ENCODE data around the gene IMMP2L. TPM values are rescaled to one million over a fixed set of nuclear protein-coding genes. Genes with fewer than 3 reads are reported as not detected.
"Not testable (repeated sequence)": the region's sequence is repeated elsewhere in the genome, so short reads cannot be mapped to it uniquely, and the experiment has no call there.

IMMP2L gene
- total RNA-seq, 1 donor from 2014 or later, result 21.5 TPM

DNA sequence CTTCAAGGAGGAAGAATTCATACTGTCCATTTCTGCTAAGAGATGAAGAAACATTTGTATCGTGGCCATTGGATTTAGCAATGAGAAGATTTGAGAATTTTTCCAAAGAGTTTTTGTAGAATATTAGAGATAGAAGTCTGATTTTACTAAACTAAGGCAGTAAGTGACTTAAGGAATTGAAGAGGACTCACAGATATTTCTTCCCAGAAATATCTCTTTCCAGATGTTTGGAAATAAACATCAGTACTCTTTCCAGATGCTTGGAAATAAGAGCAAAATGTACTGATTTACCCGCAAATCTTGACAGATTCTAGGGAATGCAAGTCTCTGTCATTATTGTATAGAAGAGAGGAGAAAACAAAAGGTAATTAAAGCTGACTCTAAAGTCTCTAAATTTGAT, 91.3 kb downstream of the IMMP2L start:
- no peaks in the 10 kb centered on the region for H3K36me3 ChIP-seq

GRCh38 chr7:111469894-111470293, 92.4 kb downstream of the IMMP2L start:
- H3K9me3 Mint-ChIP-seq; H3K4me3 Mint-ChIP-seq; H3K4me1 ChIP-seq; H3K27ac Mint-ChIP-seq; H3K36me3 Mint-ChIP-seq; H3K9ac ChIP-seq; H3K36me3 ChIP-seq; H3F3A ChIP-seq (ENCODE audit: low read depth); H3K4me1 Mint-ChIP-seq; H3K27me3 Mint-ChIP-seq (ENCODE audit: insufficient read depth, low read depth); H4K20me1 ChIP-seq (ENCODE audit: low read depth); H3K27ac ChIP-seq; H3K4me2 ChIP-seq; H3K27me3 ChIP-seq; DNase-seq (ENCODE audit: low spot score); H3K9me3 ChIP-seq (ENCODE audit: low read depth); H2AFZ ChIP-seq (replicated peaks); H3K79me2 ChIP-seq (ENCODE audit: low read depth); H3K4me3 ChIP-seq: not testable (repeated sequence)

More for the DNA sequence above, 91.3 kb downstream of the IMMP2L start:
- peaks cover 5% of the 10 kb centered on the region for H3K9me3 Mint-ChIP-seq
- Histone ChIP-seq H3K27me3 (no peaks in the 10 kb centered on the region), H3K4me2 (no peak overlapping the region), H4K20me1 (ENCODE audit: low read depth) (no peaks in the 10 kb centered on the region), H2AFZ (replicated peaks) (no peak overlapping the region), H3F3A (ENCODE audit: low read depth) (no peaks in the 10 kb centered on the region), H3K9ac (no peak overlapping the region), H3K9me3 (ENCODE audit: low read depth) (no peaks in the 10 kb centered on the region), H3K27ac (no peak overlapping the region), H3K4me3 (no peak overlapping the region), H3K79me2 (ENCODE audit: low read depth) (no peaks in the 10 kb centered on the region), H3K4me1 (no peaks in the 10 kb centered on the region)
- no peak overlapping the region for H3K4me3 Mint-ChIP-seq
- no peaks in the 10 kb centered on the region for H3K27me3 Mint-ChIP-seq (ENCODE audit: insufficient read depth, low read depth)
- DNase-seq (ENCODE audit: low spot score), result no peak
- H3K27ac Mint-ChIP-seq, result no peak overlapping the region
- no peaks in the 10 kb centered on the region for H3K36me3 Mint-ChIP-seq
- TF ChIP-seq CTCF (IDR thresholded peaks at IDR 0.05), result no peak
- no peak for TF ChIP-seq EZH2 (IDR thresholded peaks at IDR 0.05)
- no peak for TF ChIP-seq EZH2phosphoT487 (IDR thresholded peaks at IDR 0.05)
- no peaks in the 10 kb centered on the region for H3K4me1 Mint-ChIP-seq

- H3K27me3 ChIP-seq; H3K4me1 Mint-ChIP-seq; H3K36me3 ChIP-seq; H3K9me3 ChIP-seq (ENCODE audit: low read depth); H3K9ac ChIP-seq; H3K4me1 ChIP-seq; H3K4me2 ChIP-seq; H3K27ac ChIP-seq; H3K36me3 Mint-ChIP-seq; DNase-seq (ENCODE audit: low spot score); H2AFZ ChIP-seq (replicated peaks); H3K27me3 Mint-ChIP-seq (ENCODE audit: insufficient read depth, low read depth); H3F3A ChIP-seq (ENCODE audit: low read depth); H3K4me3 ChIP-seq; H3K27ac Mint-ChIP-seq; H3K4me3 Mint-ChIP-seq; H4K20me1 ChIP-seq (ENCODE audit: low read depth); H3K9me3 Mint-ChIP-seq; H3K79me2 ChIP-seq (ENCODE audit: low read depth): not testable (repeated sequence)
Observed at GRCh38 chr7:111465774-111466173, 96.5 kb downstream of the IMMP2L start.

GRCh38 chr7:111460695-111461094, 101.6 kb downstream of the IMMP2L start:
- H4K20me1 ChIP-seq (ENCODE audit: low read depth), result no peaks in the 10 kb centered on the region
- no peak overlapping the region for H2AFZ ChIP-seq (replicated peaks)
- Mint-ChIP-seq H3K27me3 (ENCODE audit: insufficient read depth, low read depth) (no peaks in the 10 kb centered on the region), H3K9me3 (no peaks in the 10 kb centered on the region), H3K4me3 (no peak overlapping the region), H3K27ac (no peak overlapping the region), H3K4me1 (no peaks in the 10 kb centered on the region), H3K36me3 (no peaks in the 10 kb centered on the region)
- no peaks in the 10 kb centered on the region for H3K4me1 ChIP-seq
- H3K4me3 ChIP-seq, result no peak overlapping the region
- H3K79me2 ChIP-seq (ENCODE audit: low read depth), result no peaks in the 10 kb centered on the region
- no peaks in the 10 kb centered on the region for H3K9me3 ChIP-seq (ENCODE audit: low read depth)
- H3K36me3 ChIP-seq, result no peaks in the 10 kb centered on the region
- no peak for DNase-seq (ENCODE audit: low spot score)
- no peaks in the 10 kb centered on the region for H3F3A ChIP-seq (ENCODE audit: low read depth)
- H3K4me2 ChIP-seq, result no peak overlapping the region
- H3K27me3 ChIP-seq, result no peaks in the 10 kb centered on the region
- no peak overlapping the region for H3K9ac ChIP-seq
- no peak overlapping the region for H3K27ac ChIP-seq
- no peak for TF ChIP-seq CTCF (IDR thresholded peaks at IDR 0.05)
- no peak for TF ChIP-seq EZH2 (IDR thresholded peaks at IDR 0.05)
- no peak for TF ChIP-seq EZH2phosphoT487 (IDR thresholded peaks at IDR 0.05)
